Transverse colon (tissue), 3 donors: Measurements from ENCODE around the gene HMCN1.

Source experiments
- POLR2A ChIP-seq: fragments of 450-650 bp; IDR thresholded peaks from one replicate; pipeline ENCODE4 v1.6.1; 2016; ENCODE audit warnings: antibody characterized with exemption, mild to moderate bottlenecking, moderate library complexity
- POLR2AphosphoS5 ChIP-seq, 3 donors: sonication (generic); formaldehyde crosslinking; IDR thresholded peaks; one replicate each; pipeline ENCODE4 v1.6.1; 2016; ENCODE audit warnings: antibody characterized with exemption in 3 of 3

GRCh38 chr1:185695299-185695698 is 38.9 kb upstream of the HMCN1 start:
- TF ChIP-seq POLR2AphosphoS5 (IDR thresholded peaks at IDR 0.05), result no peak
- TF ChIP-seq POLR2A, result no peak
